SH-SY5Y (cell line): ENCODE results near the gene KLHL29.

Experiments used
- GATA2 ChIP-seq: IDR thresholded peaks from 2 replicates; pipeline ENCODE4 v1.6.1; 2011; ENCODE audit warnings: mild to moderate bottlenecking, low read depth, low read length
- GATA3 ChIP-seq: IDR thresholded peaks from 2 replicates; pipeline ENCODE4 v1.6.1; 2011; ENCODE audit warnings: low read depth, mild to moderate bottlenecking, low read length, moderate library complexity

DNA sequence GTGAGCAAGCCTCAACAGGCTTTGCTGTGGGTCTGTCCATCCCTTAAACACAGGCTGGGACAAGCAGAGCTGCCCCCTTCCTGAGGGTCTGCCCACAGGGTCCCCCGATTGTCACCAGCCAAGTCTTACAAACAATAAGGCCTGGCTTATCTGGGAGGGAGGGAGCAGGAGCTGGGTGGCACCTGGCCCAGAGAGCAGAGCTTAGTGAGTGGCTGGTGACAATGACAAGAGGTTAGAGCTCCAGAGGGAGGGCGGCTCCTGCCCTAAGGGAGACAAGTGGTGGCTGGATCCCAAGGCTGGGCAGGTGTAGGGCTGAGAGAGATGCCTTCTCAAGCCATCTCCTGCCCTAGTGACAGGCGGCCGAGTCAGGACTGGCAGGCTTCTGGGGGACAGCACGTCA is 125.5 kb downstream of the KLHL29 start:
- TF ChIP-seq GATA2 (no peak), GATA3 (no peak)
